H1 (cell line): ENCODE measurements around the gene MAS1. TPM values are rescaled to one million over a fixed set of nuclear protein-coding genes. Genes with fewer than 3 reads are reported as not detected.

Experiments used
- CTCF ChIA-PET: fragments of 300-600 bp; sonication (Branson Sonifier 250); formaldehyde crosslinking; loops from one replicate; lab custom pipeline; 2021; ENCODE audit not compliant: partially characterized antibody; lab: Charles Lee
- POLR2A ChIA-PET: fragments of 300-600 bp; sonication (Branson Sonifier 250); formaldehyde crosslinking; loops from one replicate; lab custom pipeline; 2021; ENCODE audit warnings: inconsistent platforms; ENCODE audit not compliant: partially characterized antibody; lab: Charles Lee
- DNase-seq, 2 experiments: peaks; one replicate each; pipeline versions ENCODE4 v3.0.0 to v3.0.0-alpha.2; 2010 to 2022; ENCODE audit warnings: low spot score in 2 of 2, low read depth in 1 of 2, mixed read lengths in 1 of 2
- FAIRE-seq: peaks from 2 replicates; lab custom pipeline; 2011; peaks lifted over from hg19 to GRCh38; lab: Jason Lieb, UNC
- H2AFZ ChIP-seq: 2 replicates; pipeline ENCODE4 v1.8.1; 2012; ENCODE audit warnings: low read length, inconsistent platforms
- H2AK5ac ChIP-seq: 2 replicates; pipeline ENCODE4 v1.6.1; 2013; ENCODE audit warnings: low read depth, low read length
- H2BK120ac ChIP-seq: replicated peaks from 2 replicates; pipeline ENCODE3; 2013; ENCODE audit warnings: low read depth, low read length, inconsistent platforms
- H2BK12ac ChIP-seq: 2 replicates; pipeline ENCODE4 v1.6.1; 2013; ENCODE audit warnings: low read depth, low read length
- H2BK15ac ChIP-seq: 2 replicates; pipeline ENCODE4 v1.6.1; 2013; ENCODE audit warnings: low read length
- H2BK20ac ChIP-seq: 2 replicates; pipeline ENCODE4 v1.6.1; 2013; ENCODE audit warnings: low read length
- H2BK5ac ChIP-seq: 2 replicates; pipeline ENCODE4 v1.6.1; 2013; ENCODE audit warnings: low read depth, low read length
- H3K14ac ChIP-seq: 2 replicates; pipeline ENCODE4 v1.6.1; 2013; ENCODE audit warnings: inconsistent platforms; ENCODE audit not compliant: insufficient read length
- H3K18ac ChIP-seq: 2 replicates; pipeline ENCODE4 v1.6.1; 2013; ENCODE audit warnings: low read length; ENCODE audit errors: extremely low read depth
- H3K23ac ChIP-seq: 2 replicates; pipeline ENCODE4 v1.6.1; 2013; ENCODE audit warnings: inconsistent platforms; ENCODE audit not compliant: insufficient read length
- H3K23me2 ChIP-seq: 2 replicates; pipeline ENCODE4 v1.6.1; 2013; ENCODE audit warnings: low read depth, low read length
- H3K27ac ChIP-seq: 2 replicates; pipeline ENCODE4 v1.6.1; 2011; ENCODE audit warnings: low read depth, low read length, inconsistent platforms
- H3K27me3 ChIP-seq, 4 experiments: replicated peaks in 1 of 4; 1 replicate in 1 of 4; 2 replicates in 3 of 4; pipeline versions ENCODE4 v1.6.1 to v1.8.1; 2011 to 2013; ENCODE audit warnings: low read length in 3 of 4, mild to moderate bottlenecking in 3 of 4, inconsistent platforms in 2 of 4, mixed read lengths in 2 of 4, moderate library complexity in 1 of 4; ENCODE audit not compliant: control insufficient read depth in 3 of 4, insufficient read depth in 3 of 4; ENCODE audit errors: extremely low read depth in 1 of 4
- H3K36me3 ChIP-seq, 4 experiments: 2 replicates each; pipeline versions ENCODE4 v1.6.1 to v1.8.1; 2011 to 2013; ENCODE audit warnings: mild to moderate bottlenecking in 4 of 4, low read length in 3 of 4, moderate library complexity in 2 of 4, control low read depth in 1 of 4, inconsistent platforms in 1 of 4; ENCODE audit not compliant: insufficient read depth in 4 of 4, control insufficient read depth in 2 of 4
- H3K4ac ChIP-seq: replicated peaks from 2 replicates; pipeline ENCODE3; 2013; ENCODE audit warnings: low read length, low read depth, mixed read lengths, inconsistent platforms; ENCODE audit not compliant: insufficient read length
- H3K4me1 ChIP-seq, 4 experiments: replicated peaks in 1 of 4; 1 replicate in 1 of 4; 2 replicates in 3 of 4; pipeline versions ENCODE4 v1.6.1 to v1.8.1; 2011 to 2013; ENCODE audit warnings: low read length in 3 of 4, inconsistent platforms in 2 of 4, mixed read lengths in 1 of 4; ENCODE audit not compliant: insufficient read depth in 4 of 4, control insufficient read depth in 3 of 4
- H3K4me2 ChIP-seq, 2 experiments: 2 replicates each; pipeline versions ENCODE4 v1.6.1 to v1.8.1; 2011 to 2013; ENCODE audit warnings: low read depth in 2 of 2, low read length in 2 of 2, control low read depth in 1 of 2, inconsistent platforms in 1 of 2, mild to moderate bottlenecking in 1 of 2; ENCODE audit not compliant: insufficient read depth in 1 of 2
- H3K4me3 ChIP-seq, 4 experiments: fragments of 200-600, 300-600 bp in 1 of 4; sonication (generic), shearing (Covaris generic), sonication (Bioruptor Twin) in 1 of 4; 2 replicates each; pipeline versions ENCODE4 v1.5.1 to v1.8.1; 2011 to 2016; ENCODE audit warnings: low read length in 4 of 4, low read depth in 3 of 4, control low read depth in 2 of 4, inconsistent platforms in 2 of 4, mild to moderate bottlenecking in 2 of 4, mixed read lengths in 1 of 4, moderate library complexity in 1 of 4; ENCODE audit not compliant: insufficient read depth in 2 of 4; ENCODE audit errors: extremely low read depth in 1 of 4
- H3K56ac ChIP-seq: replicated peaks from 2 replicates; pipeline ENCODE3; 2013; ENCODE audit warnings: low read depth, mild to moderate bottlenecking, mixed read lengths, low read length, inconsistent platforms; ENCODE audit not compliant: insufficient read length
- H3K79me1 ChIP-seq: 2 replicates; pipeline ENCODE4 v1.6.1; 2013; ENCODE audit warnings: low read depth, low read length, control low read depth
- H3K79me2 ChIP-seq, 2 experiments: 2 replicates each; pipeline versions ENCODE4 v1.6.1 to v1.8.1; 2012 to 2013; ENCODE audit warnings: low read length in 2 of 2, mild to moderate bottlenecking in 2 of 2, inconsistent platforms in 1 of 2; ENCODE audit not compliant: insufficient read depth in 2 of 2, control insufficient read depth in 1 of 2
- H3K9ac ChIP-seq, 4 experiments: replicated peaks in 1 of 4; 1 replicate in 1 of 4; 2 replicates in 3 of 4; pipeline versions ENCODE4 v1.6.1 to v1.8.1; 2011 to 2013; ENCODE audit warnings: low read depth in 3 of 4, low read length in 3 of 4, control low read depth in 2 of 4, mild to moderate bottlenecking in 2 of 4, moderate library complexity in 2 of 4, inconsistent platforms in 1 of 4; ENCODE audit errors: extremely low read depth in 1 of 4
- H3K9me3 ChIP-seq, 2 experiments: 2 replicates each; pipeline versions ENCODE4 v1.6.1 to v1.8.1; 2012 to 2013; ENCODE audit warnings: mild to moderate bottlenecking in 2 of 2, moderate library complexity in 2 of 2, control low read depth in 1 of 2, inconsistent platforms in 1 of 2, low read depth in 1 of 2, low read length in 1 of 2, mixed read lengths in 1 of 2; ENCODE audit not compliant: insufficient read depth in 2 of 2
- H4K20me1 ChIP-seq, 2 experiments: replicated peaks in 1 of 2; 2 replicates each; pipeline versions ENCODE3 to v1.8.1; 2011 to 2013; ENCODE audit warnings: inconsistent platforms in 2 of 2, low read length in 2 of 2, mild to moderate bottlenecking in 1 of 2; ENCODE audit not compliant: insufficient read depth in 2 of 2, control insufficient read depth in 1 of 2
- H4K5ac ChIP-seq: 2 replicates; pipeline ENCODE4 v1.6.1; 2013; ENCODE audit warnings: low read length, low read depth, mixed read lengths, inconsistent platforms; ENCODE audit not compliant: insufficient read length
- H4K8ac ChIP-seq: 2 replicates; pipeline ENCODE4 v1.8.0; 2013; ENCODE audit warnings: mild to moderate bottlenecking, moderate library complexity, low read length, inconsistent platforms; ENCODE audit not compliant: insufficient read depth; ENCODE audit errors: extremely low read depth
- H4K91ac ChIP-seq: replicated peaks from 2 replicates; pipeline ENCODE3; 2013; ENCODE audit warnings: low read length, mixed read lengths, inconsistent platforms; ENCODE audit not compliant: insufficient read length
- BRCA1 ChIP-seq: IDR thresholded peaks from 2 replicates; pipeline ENCODE4 v1.6.1; 2012; ENCODE audit warnings: low read depth, low read length, improper control_type of control experiment
- CTBP2 ChIP-seq: IDR thresholded peaks from 2 replicates; pipeline ENCODE4 v1.7.0; 2011; ENCODE audit warnings: borderline replicate concordance, mild to moderate bottlenecking, moderate library complexity, mixed read lengths, low read length; ENCODE audit not compliant: insufficient read depth, insufficient read length
- JUND ChIP-seq: IDR thresholded peaks from 2 replicates; pipeline ENCODE4 v1.6.1; 2011; ENCODE audit warnings: mild to moderate bottlenecking, improper control_type of control experiment, low read length
- KDM4A ChIP-seq: IDR thresholded peaks from one replicate; pipeline ENCODE4 v1.7.1; 2012; ENCODE audit warnings: low read depth, mild to moderate bottlenecking, moderate library complexity, low read length, inconsistent platforms; ENCODE audit not compliant: severe bottlenecking
- KDM5A ChIP-seq: fragments of 200-600 bp; IDR thresholded peaks from 2 replicates; pipeline ENCODE4 v1.7.1; 2012; ENCODE audit warnings: mild to moderate bottlenecking, low read length, inconsistent platforms, mixed read lengths
- NRF1 ChIP-seq: IDR thresholded peaks from 2 replicates; pipeline ENCODE4 v1.6.1; 2011; ENCODE audit warnings: mild to moderate bottlenecking, low read depth, low read length, improper control_type of control experiment
- RXRA ChIP-seq: IDR thresholded peaks from 2 replicates; pipeline ENCODE4 v1.6.1; 2011; ENCODE audit warnings: low read depth, mild to moderate bottlenecking, low read length, moderate library complexity; ENCODE audit not compliant: insufficient read depth
- SIX5 ChIP-seq: IDR thresholded peaks from 2 replicates; pipeline ENCODE4 v1.6.1; 2011; ENCODE audit warnings: mild to moderate bottlenecking, low read depth, low read length
- TAF7 ChIP-seq: optimal IDR thresholded peaks from 2 replicates; pipeline ENCODE3; 2011; ENCODE audit warnings: low read depth, mild to moderate bottlenecking, inconsistent platforms, low read length, moderate library complexity, borderline replicate concordance
- TCF12 ChIP-seq: IDR thresholded peaks from 2 replicates; pipeline ENCODE4 v1.6.1; 2011; ENCODE audit warnings: low read depth, mild to moderate bottlenecking, low read length
- TEAD4 ChIP-seq: IDR thresholded peaks from 2 replicates; pipeline ENCODE4 v1.6.1; 2012; ENCODE audit warnings: low read depth, low read length, inconsistent platforms, mixed read lengths
- WGBS, 2 experiments: shearing (Covaris generic) in 1 of 2; methylation state at CpG; one replicate each; pipeline versions ENCODE4 v1.1.6 to v1.1.7; 2013 to 2015; ENCODE audit warnings: low lambda C conversion rate in 2 of 2, mixed read lengths in 2 of 2, inconsistent platforms in 1 of 2, low coverage in 1 of 2, missing lambda C conversion rate in 1 of 2; ENCODE audit not compliant: insufficient replicate concordance in 2 of 2, insufficient coverage in 1 of 2, insufficient read length in 1 of 2; ENCODE audit errors: extremely low coverage in 1 of 2, missing lambda C conversion rate in 1 of 2; 5-methylcytosine and 5-hydroxymethylcytosine counted together
- polyA plus RNA-seq, 7 experiments: library from polyadenylated mRNA; depleted of rRNA in 3 of 7; stranded (reverse) in 5 of 7; unstranded in 2 of 7; fragments of >200 nt in 5 of 7; fragments of 200-250 nt in 2 of 7; gene quantifications; 1 replicate in 5 of 7; 2 replicates in 1 of 7; 4 replicates in 1 of 7; pipeline versions ENCODE4 v1.2.1 to v1.2.3, GENCODE V29; 2011 to 2013; ENCODE audit warnings: missing spikeins in 2 of 7, mixed read lengths in 2 of 7
- total RNA-seq: library from RNA; stranded (reverse); fragmentation: NEBNext Ultra II Directional; extraction: Animal tissue kit (Norgen Biotek cat#: 25700); gene quantifications from 2 replicates; pipeline ENCODE4 v1.2.1, GENCODE V29; 2021

Gene MAS1
- total and polyA plus RNA-seq, 2 of the 8 experiments (the other 6 are each of a cell fraction or from before 2014, with no cell fraction given) = 0.02 TPM; not detected in 1

GRCh38 chr6:159866286-159867247, 24.2 kb upstream of the MAS1 start:
- no peaks in the 10 kb centered on the region for H3K79me2 ChIP-seq
- no peak overlapping the region for H3K56ac ChIP-seq
- DNase-seq (no peak), FAIRE-seq (no peak)
- H3K4me3 ChIP-seq = no peak overlapping the region
- WGBS, 2 experiments = 89% methylated on average over 27 of the region's 28 CpGs; no CpG with 5 or more reads in 1 of the 2 experiments
- POLR2A ChIA-PET = no interaction called here
- peak overlapping the region; percentile 88 for H4K8ac ChIP-seq
- no peak overlapping the region for H4K91ac ChIP-seq
- no peak overlapping the region for H2AK5ac ChIP-seq
- no peak overlapping the region for H3K14ac ChIP-seq
- H3K23me2 ChIP-seq = no peaks in the 10 kb centered on the region
- H2AFZ ChIP-seq = no peak overlapping the region; the same call in 1 of the 2 replicates
- H3K4me2 ChIP-seq = no peak overlapping the region
- no peak overlapping the region for H3K18ac ChIP-seq
- H3K79me1 ChIP-seq = no peaks in the 10 kb centered on the region
- no peak overlapping the region for H2BK120ac ChIP-seq
- H3K4ac ChIP-seq = no peak overlapping the region
- CTCF ChIA-PET = interaction anchor here (0.7 to 1.3 kb wide), 4 partner anchors 76 to 175 kb away, joined by 3 read pairs; partner anchors contain the start of gene MRPL18
- no peak overlapping the region for H2BK12ac ChIP-seq
- no peaks in the 10 kb centered on the region for H3K27me3 ChIP-seq
- no peak overlapping the region for H3K9ac ChIP-seq
- H3K36me3 ChIP-seq = no peaks in the 10 kb centered on the region
- H2BK20ac ChIP-seq = no peak overlapping the region
- TF ChIP-seq RXRA = no peak
- no peak for TF ChIP-seq NRF1
- no peak for TF ChIP-seq SIX5
- no peak for TF ChIP-seq TEAD4
- TF ChIP-seq CTBP2 = no peak
- no peak for TF ChIP-seq TCF12
- TF ChIP-seq KDM4A = no peak
- no peak for TF ChIP-seq TAF7
- no peak for TF ChIP-seq JUND
- TF ChIP-seq BRCA1 = no peak
- TF ChIP-seq KDM5A = no peak
- TF ChIP-seq, all 59 proteins: peak for 0
- H3K9me3 ChIP-seq = no peaks in the 10 kb centered on the region
- no peak overlapping the region for H3K23ac ChIP-seq
- no peak overlapping the region for H2BK15ac ChIP-seq
- no peak overlapping the region for H2BK5ac ChIP-seq
- no peak overlapping the region for H3K27ac ChIP-seq
- no peaks in the 10 kb centered on the region for H3K4me1 ChIP-seq
- no peaks in the 10 kb centered on the region for H4K20me1 ChIP-seq
- H4K5ac ChIP-seq = no peak overlapping the region
